SK-N-SH treated with all-trans-retinoic acid at 6 μM for 48 hours (cell line): Measurements from ENCODE around the gene FAM234A.

Experiments
- ATAC-seq: fragments of 200-7000 bp; cut with Tn5 transposase; 3 replicates; pipeline ENCODE4 v1.9.1; 2020; ENCODE audit warnings: mild to moderate bottlenecking, moderate library complexity
- ARNTL ChIP-seq: fragments of 450-650 bp; formaldehyde crosslinking; IDR thresholded peaks from 2 replicates; pipeline ENCODE4 v1.5.0; 2020; ENCODE audit warnings: low read depth, mild to moderate bottlenecking, moderate library complexity, borderline replicate concordance
- BACH2 ChIP-seq: fragments of 250-450 bp; sonication (Bioruptor Pico); IDR thresholded peaks from 2 replicates; pipeline ENCODE4 v1.9.0; 2021; ENCODE audit warnings: mild to moderate bottlenecking, borderline replicate concordance
- CREB5 ChIP-seq: fragments of 250-450 bp; sonication (Bioruptor Pico); IDR thresholded peaks from 2 replicates; pipeline ENCODE4 v1.5.1; 2020; ENCODE audit warnings: low read depth, mild to moderate bottlenecking, moderate library complexity
- CSDC2 ChIP-seq: fragments of 250-450 bp; sonication (Bioruptor Pico); IDR thresholded peaks from 2 replicates; pipeline ENCODE4 v1.5.0; 2020; ENCODE audit warnings: mild to moderate bottlenecking, moderate library complexity
- CSRNP3 ChIP-seq: fragments of 250-450 bp; sonication (Bioruptor Pico); IDR thresholded peaks from 2 replicates; pipeline ENCODE4 v1.5.1; 2021; ENCODE audit warnings: mild to moderate bottlenecking, moderate library complexity
- ESRRG ChIP-seq: fragments of 250-450 bp; sonication (Bioruptor Pico); IDR thresholded peaks from 2 replicates; pipeline ENCODE4 v1.6.1; 2021; ENCODE audit warnings: mild to moderate bottlenecking
- GLIS3 ChIP-seq: fragments of 250-450 bp; sonication (Bioruptor Pico); IDR thresholded peaks from 2 replicates; pipeline ENCODE4 v1.5.0; 2020; ENCODE audit warnings: mild to moderate bottlenecking, moderate library complexity
- OSR1 ChIP-seq: fragments of 250-450 bp; sonication (Bioruptor Pico); IDR thresholded peaks from 2 replicates; pipeline ENCODE4 v1.8.0; 2022; ENCODE audit warnings: moderate library complexity, mild to moderate bottlenecking, inconsistent platforms
- PATZ1 ChIP-seq: fragments of 250-450 bp; sonication (Bioruptor Pico); IDR thresholded peaks from 2 replicates; pipeline ENCODE4 v1.8.0; 2020; ENCODE audit warnings: mild to moderate bottlenecking, moderate library complexity, borderline replicate concordance
- POU6F1 ChIP-seq: fragments of 250-450 bp; sonication (Bioruptor Pico); IDR thresholded peaks from 2 replicates; pipeline ENCODE4 v1.8.0; 2021; ENCODE audit warnings: low read depth, mild to moderate bottlenecking, moderate library complexity, borderline replicate concordance
- PPARA ChIP-seq: fragments of 250-450 bp; sonication (Bioruptor Pico); IDR thresholded peaks from 2 replicates; pipeline ENCODE4 v1.5.0; 2020; ENCODE audit warnings: mild to moderate bottlenecking, borderline replicate concordance
- RARB ChIP-seq: fragments of 250-450 bp; sonication (Bioruptor Pico); IDR thresholded peaks from 2 replicates; pipeline ENCODE4 v1.8.0; 2021; ENCODE audit warnings: mild to moderate bottlenecking, moderate library complexity
- SNAI2 ChIP-seq: fragments of 250-450 bp; sonication (Bioruptor Pico); IDR thresholded peaks from 2 replicates; pipeline ENCODE4 v1.5.0; 2020; ENCODE audit warnings: mild to moderate bottlenecking, moderate library complexity
- TCF4 ChIP-seq: fragments of 250-450 bp; sonication (Bioruptor Pico); IDR thresholded peaks from 2 replicates; pipeline ENCODE4 v1.8.0; 2021; ENCODE audit warnings: mild to moderate bottlenecking, moderate library complexity, borderline replicate concordance
- TOX ChIP-seq: fragments of 250-450 bp; sonication (Bioruptor Pico); IDR thresholded peaks from 2 replicates; pipeline ENCODE4 v1.8.0; 2021; ENCODE audit warnings: mild to moderate bottlenecking, moderate library complexity, borderline replicate concordance
- TSHZ2 ChIP-seq: fragments of 250-450 bp; sonication (Bioruptor Pico); IDR thresholded peaks from 2 replicates; pipeline ENCODE4 v1.5.0; 2020; ENCODE audit warnings: mild to moderate bottlenecking, moderate library complexity
- ZC3H10 ChIP-seq: fragments of 250-450 bp; sonication (Bioruptor Pico); IDR thresholded peaks from 2 replicates; pipeline ENCODE4 v1.5.1; 2021; ENCODE audit warnings: mild to moderate bottlenecking, moderate library complexity
- ZFP3 ChIP-seq: fragments of 250-450 bp; sonication (Bioruptor Pico); IDR thresholded peaks from 2 replicates; pipeline ENCODE4 v1.5.0; 2020; ENCODE audit warnings: mild to moderate bottlenecking, moderate library complexity
- ZNF565 ChIP-seq: fragments of 450-650 bp; formaldehyde crosslinking; conservative IDR thresholded peaks from 2 replicates; pipeline ENCODE4 v1.5.0; 2020; ENCODE audit warnings: low read depth, mild to moderate bottlenecking, moderate library complexity
- ZNF8 ChIP-seq: fragments of 450-650 bp; formaldehyde crosslinking; IDR thresholded peaks from 2 replicates; pipeline ENCODE4 v1.5.0; 2020; ENCODE audit warnings: mild to moderate bottlenecking, moderate library complexity

FAM234A gene

GRCh38 chr16:260326-260725, 25.7 kb downstream of the FAM234A start:
- ATAC-seq = no peak
- no peak for TF ChIP-seq ZC3H10 (CRISPR knock-in tag)
- no peak for TF ChIP-seq ARNTL (CRISPR knock-in tag)
- no peak for TF ChIP-seq OSR1 (CRISPR knock-in tag)
- no peak for TF ChIP-seq SNAI2 (CRISPR knock-in tag)
- TF ChIP-seq CSRNP3 (CRISPR knock-in tag) = no peak
- no peak for TF ChIP-seq TCF4 (CRISPR knock-in tag)
- no peak for TF ChIP-seq ZNF8 (CRISPR knock-in tag)
- no peak for TF ChIP-seq ZNF565 (CRISPR knock-in tag)

- no peak for ATAC-seq
- no peak for TF ChIP-seq CREB5 (CRISPR knock-in tag)
- TF ChIP-seq ZNF8 (CRISPR knock-in tag) = no peak
Observed at GRCh38 chr16:261031-261691, 26.5 kb downstream of the FAM234A start.

- TF ChIP-seq BACH2 (no peak), ZFP3 (CRISPR knock-in tag) (no peak), CSDC2 (CRISPR knock-in tag) (no peak), SNAI2 (CRISPR knock-in tag) (no peak), TCF4 (CRISPR knock-in tag) (no peak), POU6F1 (CRISPR knock-in tag) (no peak), TOX (CRISPR knock-in tag) (no peak), ARNTL (CRISPR knock-in tag) (no peak), CSRNP3 (CRISPR knock-in tag) (no peak), RARB (CRISPR knock-in tag) (no peak), PATZ1 (no peak), GLIS3 (no peak), OSR1 (CRISPR knock-in tag) (no peak), TSHZ2 (CRISPR knock-in tag) (no peak), ZNF8 (CRISPR knock-in tag) (no peak), ESRRG (CRISPR knock-in tag) (no peak), ZC3H10 (CRISPR knock-in tag) (no peak), PPARA (CRISPR knock-in tag) (no peak)
- no peak for ATAC-seq
Observed at GRCh38 chr16:262121-262745, 27.6 kb downstream of the FAM234A start.
